GM19395 (cell line): ENCODE results near the gene DUXB.

Experiments used
- ATAC-seq: cut with Tn5 transposase; IDR thresholded peaks from one replicate; pipeline ENCODE4 v1.9.1; 2021; ENCODE audit warnings: mild to moderate bottlenecking, moderate library complexity; ENCODE audit not compliant: unreplicated experiment

Gene DUXB

DNA sequence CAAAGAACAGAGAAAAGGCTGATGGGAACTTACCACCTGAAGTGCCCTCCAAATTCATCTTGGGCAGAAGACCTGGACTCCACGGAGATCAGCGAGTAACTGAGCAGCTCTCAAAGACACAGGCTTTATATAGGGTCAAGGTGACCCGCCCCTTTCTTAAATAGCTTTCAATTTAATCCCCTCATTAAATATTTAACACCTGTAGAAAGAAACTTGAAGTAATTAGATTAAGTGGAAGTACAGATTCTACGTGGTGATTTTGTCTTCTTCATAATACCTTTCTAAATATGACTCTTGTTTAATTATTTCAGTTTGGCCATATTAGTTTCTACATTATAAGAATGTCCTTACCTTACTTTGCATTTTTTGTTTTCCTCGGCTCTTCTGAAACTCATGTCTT lies at the start of gene DUXB:
Gene DUXB, minus strand, starts transcription at position 101 of the 400 bp plus-strand sequence. Its CDS starts 43 bp downstream, at position 58.
- ATAC-seq: no peak

DNA sequence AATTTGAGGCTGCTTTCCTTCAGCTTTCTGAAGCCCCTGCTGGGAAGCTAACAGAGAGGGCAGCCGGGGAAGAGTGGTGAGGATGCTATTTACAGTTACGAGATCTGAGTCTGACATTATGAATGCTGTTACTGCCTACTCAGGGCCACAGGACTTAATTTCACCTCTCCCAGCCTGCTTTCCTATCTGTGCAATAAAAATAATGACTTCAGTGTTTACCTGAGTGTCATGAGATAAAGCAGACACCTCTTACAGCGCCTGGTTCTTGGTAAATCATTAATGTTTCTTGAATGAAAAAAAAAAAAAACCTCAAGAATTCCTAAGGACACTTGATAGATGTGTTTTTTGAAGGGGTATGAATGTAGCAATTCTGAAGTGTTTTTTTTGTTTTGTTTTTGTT lies 49.3 kb upstream of the DUXB start:
- ATAC-seq: no peak

DNA sequence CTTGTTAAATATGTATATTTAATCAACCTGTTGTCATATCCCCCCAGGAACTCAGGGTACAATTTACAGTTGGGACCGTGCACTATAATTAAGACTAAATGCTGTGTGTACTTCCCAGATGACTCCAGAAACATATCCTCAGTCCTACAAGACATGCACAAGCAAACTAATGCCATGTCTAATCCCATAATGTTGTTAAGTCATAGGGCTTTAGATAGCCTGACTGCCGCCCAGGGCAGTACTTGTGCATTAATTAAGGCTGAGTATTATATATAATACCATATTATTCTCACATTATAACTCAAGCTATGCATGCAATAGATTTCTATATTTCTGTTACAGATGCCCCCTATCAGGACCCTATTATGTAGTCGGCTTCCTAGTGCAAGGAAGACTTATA lies 45.1 kb upstream of the DUXB start:
- ATAC-seq: no peak

GRCh38 chr16:75745823-75746222 lies 44.6 kb upstream of the DUXB start:
- ATAC-seq: peak; percentile 62

DNA sequence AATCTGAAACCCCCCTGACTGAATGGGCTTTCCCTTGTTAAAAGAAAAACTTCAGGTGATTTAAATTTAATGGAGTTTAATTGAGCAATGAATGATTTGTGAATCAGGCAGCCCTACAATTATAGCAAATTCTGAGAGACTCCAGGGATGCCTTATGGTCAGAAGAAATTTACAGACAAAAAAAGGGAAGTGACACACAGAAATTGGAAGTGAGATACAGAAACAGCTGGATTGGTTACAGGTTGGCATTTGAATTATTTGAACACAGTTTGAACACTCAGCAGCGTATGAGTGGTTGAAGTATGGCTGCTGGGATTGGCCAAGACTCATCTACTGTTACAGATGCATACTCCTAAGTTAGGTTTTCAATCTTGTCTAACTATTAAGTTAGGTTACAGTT lies 44.0 kb upstream of the DUXB start:
- peak; percentile 43 for ATAC-seq

DNA sequence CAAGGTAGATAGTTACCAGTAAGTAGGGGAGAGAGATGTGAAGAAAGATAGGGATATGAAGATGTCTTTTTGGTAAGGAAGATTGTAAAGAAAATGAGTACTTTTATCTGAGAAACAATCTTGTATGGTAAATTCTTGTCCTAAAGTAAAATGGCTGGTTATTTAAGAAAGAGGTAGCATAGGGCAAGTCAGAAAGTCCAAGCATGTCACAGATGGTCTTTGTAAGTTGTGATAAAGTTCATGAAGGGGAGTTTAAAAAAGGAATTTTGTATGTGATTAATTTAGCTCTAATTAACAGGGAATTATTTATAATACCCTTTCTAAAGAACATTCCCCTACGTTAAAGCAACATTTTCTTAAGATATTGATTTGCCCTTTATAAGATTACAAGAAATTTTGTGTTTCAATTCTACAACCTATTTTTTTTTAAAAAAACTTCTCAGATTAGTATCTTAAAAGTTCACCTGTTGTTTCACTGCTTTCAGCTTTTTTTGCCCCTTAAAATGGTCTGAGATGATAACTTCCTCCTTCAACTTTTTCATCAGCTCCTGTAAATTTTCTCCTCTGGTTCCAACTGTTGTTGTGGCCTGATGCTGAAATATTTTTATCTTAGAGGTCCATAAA lies 41.3 kb upstream of the DUXB start:
- no peak for ATAC-seq

DNA sequence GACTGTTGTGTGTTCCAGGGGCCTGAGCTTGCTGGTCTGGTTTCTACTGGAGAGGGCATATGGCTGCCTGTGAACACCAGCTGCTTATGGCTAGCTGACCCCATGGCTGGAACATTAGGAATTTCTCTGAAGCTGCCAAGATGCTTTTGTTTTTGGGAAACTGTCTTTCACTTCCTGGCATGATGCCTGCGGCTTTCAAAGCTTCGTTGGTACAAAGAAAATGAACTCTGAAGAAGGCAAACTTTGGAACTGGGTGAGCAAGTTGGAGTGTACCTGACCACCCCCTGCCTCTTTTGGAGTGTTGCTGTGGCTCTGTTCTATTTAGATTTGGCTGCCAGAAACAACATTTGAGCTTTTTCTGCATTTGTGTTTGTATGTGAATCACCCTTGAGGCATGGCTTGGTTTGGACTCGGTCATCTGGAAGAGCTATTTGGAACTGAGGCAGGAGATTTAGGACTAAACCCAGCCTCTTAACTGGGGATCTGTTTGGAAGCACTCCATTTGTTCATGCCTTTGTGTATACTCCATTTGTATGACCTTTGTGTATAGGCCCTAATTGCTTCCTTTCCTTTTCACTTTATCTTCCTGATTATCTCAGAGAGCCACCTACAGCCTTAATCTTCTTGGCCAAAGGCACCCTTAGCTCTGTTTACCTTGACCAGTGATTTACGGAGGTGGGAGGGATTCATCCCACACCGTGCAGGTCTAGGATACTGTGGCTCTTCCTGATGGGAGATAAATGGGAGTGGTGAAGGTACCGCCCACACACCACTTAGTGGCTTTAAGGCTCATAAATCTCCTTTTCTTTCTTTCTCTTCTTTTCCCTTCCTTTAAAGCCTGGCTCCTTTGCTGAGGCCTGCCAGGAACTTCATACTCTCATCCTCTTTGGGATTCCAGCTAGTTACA lies 32.3 kb upstream of the DUXB start:
- ATAC-seq: no peak

DNA sequence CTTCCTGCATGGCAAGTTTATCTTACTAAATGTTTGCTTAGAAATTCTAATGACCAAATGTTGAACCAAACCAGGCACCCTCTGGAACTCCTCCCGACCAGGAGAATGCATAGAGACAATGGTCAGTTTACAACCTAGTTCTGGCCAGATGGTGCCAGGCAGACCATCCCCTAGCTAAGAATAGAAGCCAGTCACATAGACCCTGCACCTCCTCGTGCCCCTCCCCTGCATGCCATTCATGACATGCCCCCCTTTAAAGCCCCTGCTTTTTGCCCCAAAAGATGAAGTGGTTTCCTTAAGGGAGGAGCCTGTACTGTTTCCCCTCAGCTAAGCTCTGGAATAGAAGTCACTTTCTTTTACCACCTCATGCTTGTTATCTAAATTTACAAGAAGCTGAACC lies 31.6 kb upstream of the DUXB start:
- no peak for ATAC-seq

GRCh38 chr16:75727221-75727620 lies 26.0 kb upstream of the DUXB start:
- no peak for ATAC-seq

GRCh38 chr16:75726390-75726789 lies 25.1 kb upstream of the DUXB start, which contains the start of gene CPHXL:
CPHXL (minus strand) TSS chr16:75726490; CDS start chr16:75726442, 48 bp downstream.
- ATAC-seq: no peak

DNA sequence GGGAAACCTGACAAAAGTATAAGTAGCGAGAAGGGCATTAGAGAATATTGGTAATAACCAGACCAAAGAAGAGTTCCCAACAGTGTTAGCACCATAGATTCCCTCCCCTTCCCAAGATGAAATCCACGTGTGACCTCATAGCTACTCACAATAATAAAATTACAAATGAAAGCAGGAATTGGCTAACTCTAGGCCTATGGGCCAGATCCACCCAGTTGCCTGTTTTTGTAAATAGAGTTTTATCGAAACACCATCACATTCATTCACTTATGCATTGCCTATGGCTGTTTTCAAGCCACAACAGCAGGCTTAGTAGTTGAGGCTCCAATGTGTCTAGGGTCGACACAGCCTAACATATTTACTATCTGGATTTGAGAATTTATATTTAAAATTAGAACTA lies 17.2 kb upstream of the DUXB start:
- ATAC-seq: no peak

GRCh38 chr16:75714661-75715060 lies 13.4 kb upstream of the DUXB start:
- ATAC-seq: no peak

DNA sequence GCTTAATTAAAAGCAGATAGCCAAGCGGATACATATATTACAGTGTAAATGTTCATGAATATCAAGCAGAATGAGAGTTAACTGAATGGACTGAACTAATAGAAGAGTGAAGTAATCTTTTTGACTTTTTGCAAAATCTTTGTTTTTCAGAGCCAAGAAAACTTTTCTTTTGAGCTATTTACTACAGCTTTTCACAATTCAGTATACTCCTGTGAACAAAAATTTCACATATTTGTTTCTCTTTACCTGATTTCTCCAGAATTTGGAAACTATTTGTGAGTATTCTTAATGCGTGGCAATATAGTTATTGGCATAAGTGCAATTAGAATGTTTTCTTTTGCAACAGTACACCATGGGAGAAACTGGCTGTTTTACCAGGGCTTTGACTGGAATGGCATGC lies 9.1 kb upstream of the DUXB start:
- ATAC-seq: no peak

GRCh38 chr16:75703306-75703705 lies 2.0 kb upstream of the DUXB start:
- no peak for ATAC-seq

- no peak for ATAC-seq
These were observed 981 bp upstream of the DUXB start for GRCh38 chr16:75702242-75702641.

DNA sequence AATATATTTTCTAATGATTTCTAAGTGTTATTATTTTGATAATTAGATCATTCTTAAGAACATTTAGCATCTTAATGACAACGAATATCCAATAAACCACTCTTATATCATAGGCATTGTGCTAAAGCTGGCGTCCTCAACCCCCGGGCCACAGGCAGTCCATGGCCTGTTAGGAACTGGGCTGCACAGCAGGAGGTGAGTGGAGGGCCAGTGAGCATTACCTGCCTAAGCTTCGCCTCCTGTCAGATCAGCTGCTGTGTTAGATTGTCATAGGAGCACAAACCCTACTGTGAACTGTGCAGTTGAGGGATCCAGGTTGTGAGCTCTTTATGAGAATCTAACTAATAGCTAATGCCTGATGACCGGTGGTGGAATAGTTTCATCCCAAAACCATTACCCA lies 3.7 kb downstream of the DUXB start:
- ATAC-seq: no peak

- no peak for ATAC-seq
These were observed 5.6 kb downstream of the DUXB start for GRCh38 chr16:75695708-75696107.

DNA sequence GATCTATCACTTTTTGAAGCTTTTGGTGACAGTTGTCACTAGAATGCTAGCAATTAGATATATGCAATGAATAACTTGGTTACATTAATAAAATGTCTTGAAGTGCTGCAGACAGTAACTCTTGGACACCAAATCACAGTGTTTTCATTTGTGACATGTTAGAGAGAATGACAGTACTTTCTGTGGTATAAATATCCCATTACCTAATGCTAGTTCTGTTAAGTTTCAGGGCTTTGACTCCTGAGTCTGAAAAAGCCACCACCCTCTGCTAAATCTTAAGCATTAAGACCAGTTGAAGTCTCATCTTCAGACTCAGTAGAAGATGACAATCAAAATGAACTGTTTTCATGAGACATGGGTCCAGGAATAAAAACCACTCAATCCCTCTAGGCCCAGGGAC lies 13.9 kb downstream of the DUXB start:
- ATAC-seq: no peak

GRCh38 chr16:75682308-75682707 lies 19.0 kb downstream of the DUXB start:
- no peak for ATAC-seq

DNA sequence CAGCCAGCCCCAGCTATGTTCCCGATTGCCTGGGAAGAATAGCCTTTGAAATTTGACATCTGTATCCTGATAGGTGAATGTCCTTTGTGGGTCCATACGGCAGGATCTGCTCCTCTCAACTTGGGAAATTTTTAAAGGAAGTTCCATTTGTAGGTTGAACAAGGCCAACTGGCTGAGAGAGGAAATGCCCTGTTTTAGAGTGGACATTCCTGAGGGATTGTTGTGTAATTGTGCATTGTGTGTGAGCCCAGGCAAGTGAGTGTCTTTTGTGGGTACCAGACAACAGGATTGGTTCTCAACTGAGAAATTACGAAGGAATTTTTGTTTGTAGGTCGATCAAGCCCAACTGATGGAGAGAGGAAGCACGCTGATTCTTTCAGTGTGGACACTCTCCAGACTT lies 21.9 kb downstream of the DUXB start:
- no peak for ATAC-seq

GRCh38 chr16:75676909-75677308 lies 24.4 kb downstream of the DUXB start, which contains the start of gene CPHXL2:
CPHXL2 (minus strand) TSS chr16:75677009; CDS start chr16:75676999, 10 bp downstream.
- ATAC-seq: no peak

- no peak for ATAC-seq
These were observed 33.8 kb downstream of the DUXB start for GRCh38 chr16:75667503-75667902.
